ENCODE data around the gene STRN. TPM values are rescaled to one million over a fixed set of nuclear protein-coding genes. Genes with fewer than 3 reads are reported as not detected.
"Not testable (repeated sequence)": the region's sequence is repeated elsewhere in the genome, so short reads cannot be mapped to it uniquely, and the experiment has no call there.

The STRN gene
- polyA plus RNA-seq, 1 donor = 26.4 TPM

DNA sequence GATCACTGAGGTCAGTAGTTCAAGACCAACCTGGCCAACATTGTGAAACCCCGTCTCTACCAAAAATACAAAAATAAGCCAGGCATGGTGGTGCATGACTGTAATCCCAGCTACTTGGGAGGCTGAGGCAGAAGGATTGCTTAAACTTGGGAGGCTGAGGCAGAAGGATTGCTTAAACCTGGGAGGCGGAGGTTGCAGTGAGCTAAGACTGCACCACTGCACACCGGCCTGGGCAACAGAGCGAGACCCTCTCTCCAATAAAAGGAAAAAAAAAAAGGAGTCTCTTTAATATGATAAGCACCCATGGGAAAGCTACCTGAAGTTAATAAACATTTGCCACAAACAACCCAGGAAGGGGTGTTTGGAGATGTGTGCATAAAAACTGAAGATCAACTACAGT lies 2.6 kb downstream of the STRN start:
- DNase-seq = no peak

DNA sequence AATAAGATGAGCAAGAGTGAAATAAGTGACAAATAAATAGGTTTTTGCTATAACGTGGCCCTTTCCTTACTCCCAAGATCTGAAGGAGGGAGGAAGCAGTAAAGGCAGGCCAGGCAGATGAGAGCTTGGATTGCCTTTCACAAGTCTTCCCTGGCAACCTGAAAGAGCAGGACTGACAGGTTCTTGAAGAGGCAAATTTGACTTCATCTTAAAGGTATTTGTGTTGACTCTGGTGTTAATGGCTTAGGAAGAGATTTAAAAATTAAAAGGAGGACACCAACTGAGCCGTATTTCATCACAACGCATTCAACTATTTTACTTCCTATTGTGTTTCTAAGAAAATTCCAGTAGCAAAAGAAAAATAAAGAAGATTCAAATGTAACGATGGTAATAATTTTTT lies 3.2 kb downstream of the STRN start:
- no peak for DNase-seq

DNA sequence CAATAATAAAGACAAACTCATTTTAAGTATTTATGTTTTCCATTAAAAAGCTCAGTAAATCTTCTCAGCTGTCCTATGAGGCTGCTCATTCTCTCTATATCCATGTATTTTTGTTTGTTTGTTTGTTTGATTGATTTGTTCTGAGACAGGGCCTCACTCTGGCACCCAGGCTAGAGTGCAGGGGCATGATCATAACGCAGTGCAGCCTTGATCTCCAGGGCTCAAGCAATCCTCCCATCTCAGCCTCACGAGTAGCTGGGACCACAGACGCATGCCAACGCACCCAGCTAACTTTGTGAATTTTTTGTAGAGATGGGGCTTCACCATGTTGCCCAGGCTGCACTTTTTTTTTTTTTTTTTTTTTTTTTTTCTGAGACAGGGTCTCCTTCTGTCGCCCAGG lies 5.6 kb downstream of the STRN start:
- DNase-seq = no peak

DNA sequence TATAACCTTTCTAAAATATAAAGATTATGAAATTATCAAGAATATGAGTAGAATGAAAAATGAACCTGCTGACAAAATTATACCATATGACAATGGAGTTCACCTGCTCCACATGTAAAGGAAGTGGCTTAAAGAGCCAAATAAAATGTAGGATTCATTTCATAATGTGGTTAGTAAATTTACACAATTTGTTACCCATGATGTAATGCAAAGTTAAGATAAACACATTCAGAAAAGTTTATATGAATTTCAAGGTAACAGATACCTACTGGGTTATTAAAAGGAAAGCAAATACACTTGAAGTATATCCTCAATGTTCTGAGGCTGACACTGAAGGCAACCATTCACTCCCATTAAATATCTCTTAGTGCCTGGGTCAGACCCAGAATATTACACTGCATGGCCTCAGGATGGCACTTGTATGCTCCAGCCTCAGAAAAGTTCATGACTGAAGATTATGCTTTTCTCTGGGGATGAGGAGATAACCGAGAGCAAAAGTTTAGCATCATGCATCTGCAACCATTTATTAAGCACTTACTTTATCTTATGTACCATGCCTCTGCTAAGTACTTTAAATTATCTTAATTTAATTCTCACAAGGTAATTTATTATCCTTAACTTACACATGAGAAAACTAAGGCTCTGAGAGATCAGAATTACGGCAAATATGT lies 6.2 kb downstream of the STRN start:
- no peak for DNase-seq

DNA sequence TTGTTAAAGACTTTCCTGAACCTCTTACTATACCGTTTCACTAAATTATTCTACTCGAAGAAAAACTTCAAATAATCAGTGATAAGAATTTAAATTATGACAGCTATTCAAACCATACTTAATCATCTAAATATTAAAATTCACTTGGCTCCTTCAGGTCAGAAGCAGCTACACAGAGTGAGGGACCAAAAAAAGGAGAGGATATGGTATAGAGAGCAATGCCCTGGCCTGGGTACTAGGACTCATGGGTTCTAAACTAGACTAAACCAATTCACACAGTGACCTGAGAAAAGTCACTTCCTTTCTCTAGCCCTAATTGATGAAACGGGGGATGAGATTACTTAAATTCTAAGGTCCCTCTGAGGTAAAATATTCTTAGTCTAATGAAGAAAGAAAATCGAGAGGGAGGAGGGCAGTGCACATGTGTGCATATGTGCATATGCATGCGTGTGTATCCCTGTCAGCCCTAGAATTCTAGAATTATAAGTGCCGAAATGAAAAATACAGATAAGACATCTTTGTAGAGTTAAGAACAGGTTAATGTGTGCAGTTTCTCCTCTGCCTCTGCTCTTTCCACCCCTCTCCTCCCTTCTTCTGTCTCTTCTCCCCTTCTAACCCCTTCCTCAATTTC lies 11.2 kb downstream of the STRN start:
- no peak for DNase-seq

DNA sequence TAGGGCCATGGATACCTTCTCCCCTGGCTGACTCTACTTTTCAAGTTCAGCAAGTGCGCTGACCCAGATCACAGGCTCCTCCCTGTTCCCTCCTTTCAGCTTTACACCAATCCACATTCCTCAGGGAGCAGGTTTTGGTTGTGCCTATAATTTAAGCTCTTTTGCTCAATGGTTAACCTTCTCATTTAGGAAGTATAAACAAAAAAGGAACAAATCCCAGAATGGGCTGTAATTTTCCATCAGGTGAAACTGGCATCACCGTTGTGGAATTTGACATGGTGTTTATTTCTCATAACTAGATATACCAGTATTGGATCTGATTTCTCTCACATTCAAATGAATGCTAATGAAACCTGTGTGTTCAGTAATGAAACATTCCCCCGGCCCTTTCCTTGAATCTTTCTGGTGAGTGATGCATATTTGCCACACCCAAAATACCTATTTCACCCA lies 13.6 kb downstream of the STRN start:
- DNase-seq = no peak

DNA sequence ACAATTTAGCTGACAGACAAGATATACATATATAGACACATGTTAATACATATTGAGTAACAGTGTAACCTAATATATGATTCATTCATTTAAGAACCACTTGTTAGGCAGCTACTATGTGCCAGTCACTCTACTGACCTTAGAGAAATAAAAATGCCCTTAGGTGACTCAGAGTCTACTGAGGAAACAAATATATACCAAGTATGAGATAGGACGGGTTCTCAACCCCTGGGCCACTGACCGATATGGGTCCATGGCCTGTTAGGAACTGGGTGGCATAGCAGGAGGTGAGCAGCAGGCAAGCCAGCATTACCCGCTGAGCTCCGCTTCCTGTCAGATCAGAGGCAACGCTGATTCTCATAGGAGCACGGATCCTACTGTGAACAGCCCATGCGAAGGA lies 14.8 kb downstream of the STRN start:
- no peak for DNase-seq

DNA sequence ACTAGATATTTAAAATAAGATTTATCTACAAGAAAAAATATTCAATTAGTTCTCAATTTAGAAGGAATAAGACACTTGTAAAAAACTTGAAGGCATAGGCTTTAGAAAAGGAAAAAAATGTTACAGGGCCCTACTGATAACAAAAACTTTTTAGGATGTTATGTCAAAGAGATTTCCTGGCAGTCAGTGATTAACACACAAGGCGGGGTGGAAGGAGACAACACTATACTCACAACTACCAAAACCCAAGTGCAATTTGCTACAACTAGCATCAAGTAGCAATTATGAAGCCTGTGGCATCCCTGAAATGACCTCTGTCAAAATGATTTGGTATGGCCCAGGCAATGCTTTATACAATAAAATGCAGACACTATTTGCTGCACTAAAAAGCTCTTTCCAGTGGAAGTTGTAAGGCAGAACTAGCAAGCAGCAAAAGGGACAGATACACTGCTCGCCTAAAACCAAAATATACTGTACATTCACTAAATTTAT lies 15.3 kb downstream of the STRN start:
- no peak for DNase-seq

DNA sequence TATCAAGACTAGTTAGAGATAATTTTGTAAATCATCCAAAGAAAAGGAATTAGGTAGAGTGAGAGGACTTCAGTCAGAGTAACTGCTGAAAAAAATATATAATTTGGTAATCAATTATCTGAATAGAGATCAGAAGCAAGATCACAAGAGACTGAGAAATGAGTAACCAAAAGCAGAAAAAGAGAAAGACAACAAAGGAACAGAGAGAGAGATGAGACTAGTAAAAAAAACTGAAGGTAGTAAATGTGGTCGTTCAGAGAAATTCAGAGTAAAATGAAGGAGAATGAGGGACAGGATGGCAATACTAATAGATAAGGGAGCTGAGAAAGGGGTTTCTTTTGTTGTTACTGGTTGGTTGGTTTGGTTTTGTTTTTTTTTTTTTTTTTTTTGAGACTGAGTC lies 16.5 kb downstream of the STRN start:
- no peak for DNase-seq

DNA sequence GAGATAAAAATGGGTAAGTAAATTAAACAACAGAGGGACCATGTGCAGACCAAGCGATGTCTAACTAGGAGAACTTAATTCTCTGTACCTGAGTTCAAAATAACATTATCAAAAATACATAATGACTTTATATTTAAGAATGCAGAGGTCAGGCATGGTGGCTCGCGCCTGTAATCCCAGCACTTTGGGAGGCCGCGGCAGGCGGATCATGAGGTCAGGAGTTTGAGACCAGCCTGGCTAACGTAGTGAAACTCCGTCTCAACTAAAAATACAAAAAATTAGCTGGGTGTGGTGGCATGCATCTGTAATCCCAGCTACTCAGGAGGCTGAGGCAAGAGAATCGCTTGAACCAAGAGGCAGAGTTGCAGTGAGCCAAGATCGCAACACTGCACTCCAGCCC lies 21.1 kb downstream of the STRN start:
- DNase-seq = not testable (repeated sequence)

DNA sequence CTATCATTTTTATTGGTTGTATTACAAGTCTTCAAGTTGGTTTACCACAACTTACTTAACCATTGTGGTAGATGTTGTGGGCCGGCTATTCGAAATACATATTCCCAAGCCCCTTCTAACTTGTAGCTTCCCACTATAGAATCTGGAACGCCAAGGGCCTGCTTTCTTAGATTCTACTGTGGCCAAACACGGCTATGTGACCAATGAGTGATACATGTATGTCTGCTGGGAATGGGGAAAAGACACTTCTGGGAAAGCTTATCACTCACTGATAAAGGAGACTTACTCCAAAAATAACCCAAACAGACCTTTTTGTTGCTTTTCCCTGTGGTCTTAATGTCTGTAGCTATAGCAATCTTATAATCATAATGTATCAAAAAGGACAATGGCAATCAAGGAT lies 24.5 kb downstream of the STRN start:
- DNase-seq = no peak

DNA sequence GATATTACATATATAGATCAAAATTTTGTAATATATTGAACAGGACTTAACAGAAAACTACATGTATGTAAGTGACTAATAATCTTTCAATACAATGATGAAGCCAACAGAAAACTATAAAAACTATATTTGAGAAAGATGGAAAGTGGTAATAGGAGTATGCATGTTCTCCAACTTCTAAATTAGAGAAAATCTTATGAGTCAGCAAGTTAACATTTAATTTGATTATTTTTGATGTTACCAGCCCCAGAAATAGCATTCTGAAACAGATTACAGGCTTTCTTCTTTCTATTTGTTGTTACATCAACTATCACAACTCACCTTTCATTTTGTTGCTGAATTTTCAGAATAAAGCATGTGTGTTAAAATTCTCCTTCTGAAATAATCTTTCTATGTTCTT lies 29.8 kb downstream of the STRN start:
- not testable (repeated sequence) for DNase-seq

DNA sequence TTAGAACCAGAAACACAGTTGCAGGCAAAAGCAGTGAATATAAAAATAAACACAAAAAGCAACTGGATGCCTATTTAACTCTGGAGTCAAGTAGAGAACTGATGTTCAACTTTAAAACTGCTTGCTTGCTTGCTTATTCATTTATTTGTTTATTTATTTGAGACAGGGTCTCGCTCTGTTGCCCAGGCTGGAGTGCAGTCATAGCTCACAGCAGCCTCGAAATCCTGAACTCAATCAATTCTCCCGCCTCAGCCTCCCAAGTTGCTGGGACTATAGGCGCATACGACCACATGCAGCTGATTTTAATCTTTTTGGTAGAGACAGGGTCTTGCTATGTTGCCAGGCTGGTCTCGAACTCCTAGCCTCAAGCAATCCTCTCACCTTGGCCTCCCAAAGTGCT lies 34.6 kb downstream of the STRN start:
- DNase-seq = not testable (repeated sequence)

DNA sequence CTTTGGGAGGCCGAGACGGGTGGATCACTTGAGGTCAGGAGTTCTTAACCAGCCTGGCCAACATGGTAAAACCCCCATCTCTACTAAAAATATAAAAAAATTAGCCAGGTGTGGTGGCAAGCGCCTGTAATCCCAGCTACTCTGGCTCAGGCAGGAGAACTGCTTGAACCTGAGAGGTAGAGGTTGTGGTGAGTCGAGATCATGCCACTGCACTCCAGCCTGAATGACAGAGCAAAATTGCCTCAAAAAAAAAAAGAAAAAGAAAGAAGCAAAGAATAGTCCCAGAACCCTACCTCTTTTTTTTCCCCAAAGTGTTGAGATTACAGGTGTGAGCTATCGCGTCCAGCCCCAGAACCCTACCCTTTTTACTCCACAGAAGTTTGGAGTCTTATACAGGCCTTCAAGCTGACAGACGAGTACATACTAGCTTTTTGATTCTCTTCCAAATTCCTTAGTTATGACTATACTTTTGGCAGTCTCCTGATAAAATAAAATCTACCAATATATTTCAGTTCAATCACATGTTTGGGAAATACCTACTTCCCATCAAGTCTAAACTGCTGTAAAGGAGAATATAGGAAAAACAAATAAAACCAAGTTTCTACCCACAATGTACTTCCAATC lies 35.4 kb downstream of the STRN start:
- DNase-seq = not testable (repeated sequence)

DNA sequence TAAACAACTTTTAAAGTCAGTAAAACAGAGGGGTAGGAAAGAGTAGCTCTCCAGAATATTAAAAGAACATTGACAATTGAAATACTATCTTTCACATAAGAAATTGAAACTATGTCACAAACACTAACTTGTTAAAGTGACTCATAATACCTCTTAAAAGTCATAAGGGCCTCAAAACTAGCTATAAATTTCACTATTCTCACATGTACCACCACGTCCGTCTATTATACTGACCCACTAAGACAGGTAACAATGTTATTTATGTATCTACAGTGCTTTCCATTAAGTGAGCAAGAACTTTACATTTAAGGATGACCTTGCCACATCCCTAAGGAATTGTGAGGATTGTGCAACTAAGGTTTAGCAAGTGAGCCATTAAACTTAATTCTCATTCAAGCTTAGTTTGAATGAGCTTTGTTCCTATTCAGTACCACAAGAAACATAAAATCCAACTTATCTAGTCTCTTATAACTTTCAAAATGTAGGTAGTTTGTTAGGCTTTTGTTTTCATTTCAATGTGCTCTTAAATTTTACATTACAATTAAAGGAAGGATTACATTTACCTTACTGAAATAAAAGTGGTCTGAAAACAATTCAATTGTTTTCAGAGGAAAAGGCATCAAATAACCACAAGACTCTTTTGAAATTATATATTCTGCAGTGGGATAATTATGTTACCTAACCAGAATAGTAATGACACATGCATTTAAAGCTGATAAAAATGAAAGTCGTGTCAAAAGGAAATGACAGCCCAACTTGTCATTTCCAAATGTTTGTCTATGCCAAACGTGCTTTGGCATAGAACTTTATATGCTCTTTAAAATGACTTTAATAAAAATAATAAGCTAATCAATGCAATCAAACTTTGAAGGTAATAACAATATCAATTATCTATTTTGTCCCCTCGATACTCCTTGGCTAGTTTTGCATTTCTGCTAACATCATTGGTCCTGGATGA lies 39.9 kb downstream of the STRN start:
- DNase-seq = not testable (repeated sequence)

DNA sequence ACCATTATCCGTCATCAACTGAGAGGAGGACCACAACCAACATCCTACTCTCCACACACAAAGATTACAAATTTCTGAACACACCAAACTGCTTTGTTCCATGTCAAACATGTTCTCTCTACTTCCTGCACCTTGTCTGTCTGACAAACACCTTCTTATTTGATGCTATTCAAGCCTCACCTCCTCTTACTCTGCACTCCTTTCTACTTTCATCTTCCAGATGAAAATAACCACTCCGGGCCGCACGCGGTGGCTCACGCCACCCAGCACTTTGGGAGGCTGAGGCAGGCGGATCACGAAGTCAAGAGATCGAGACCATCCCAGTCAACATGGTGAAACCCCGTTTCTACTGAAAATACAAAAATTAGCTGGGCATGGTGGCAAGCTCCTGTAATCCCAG lies 43.7 kb downstream of the STRN start:
- not testable (repeated sequence) for DNase-seq

DNA sequence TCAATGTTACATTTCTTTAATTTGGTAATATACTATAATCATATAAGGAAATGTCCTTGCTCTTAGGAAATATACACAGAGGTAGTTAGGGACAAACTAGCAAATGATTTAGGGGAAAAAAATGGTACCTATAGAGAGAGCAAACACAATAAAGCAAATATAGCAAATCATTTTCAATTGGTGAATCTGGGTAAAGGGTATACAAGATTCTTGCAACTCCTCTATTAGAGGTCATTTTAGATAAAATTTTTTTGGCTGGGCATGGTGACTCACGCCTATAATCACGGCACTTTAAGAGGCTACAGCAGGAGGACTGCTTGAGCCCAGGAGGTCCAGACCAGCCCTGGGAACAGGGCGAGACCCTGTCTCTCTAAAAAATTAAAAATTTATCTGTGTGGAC lies 44.4 kb downstream of the STRN start:
- DNase-seq = no peak

DNA sequence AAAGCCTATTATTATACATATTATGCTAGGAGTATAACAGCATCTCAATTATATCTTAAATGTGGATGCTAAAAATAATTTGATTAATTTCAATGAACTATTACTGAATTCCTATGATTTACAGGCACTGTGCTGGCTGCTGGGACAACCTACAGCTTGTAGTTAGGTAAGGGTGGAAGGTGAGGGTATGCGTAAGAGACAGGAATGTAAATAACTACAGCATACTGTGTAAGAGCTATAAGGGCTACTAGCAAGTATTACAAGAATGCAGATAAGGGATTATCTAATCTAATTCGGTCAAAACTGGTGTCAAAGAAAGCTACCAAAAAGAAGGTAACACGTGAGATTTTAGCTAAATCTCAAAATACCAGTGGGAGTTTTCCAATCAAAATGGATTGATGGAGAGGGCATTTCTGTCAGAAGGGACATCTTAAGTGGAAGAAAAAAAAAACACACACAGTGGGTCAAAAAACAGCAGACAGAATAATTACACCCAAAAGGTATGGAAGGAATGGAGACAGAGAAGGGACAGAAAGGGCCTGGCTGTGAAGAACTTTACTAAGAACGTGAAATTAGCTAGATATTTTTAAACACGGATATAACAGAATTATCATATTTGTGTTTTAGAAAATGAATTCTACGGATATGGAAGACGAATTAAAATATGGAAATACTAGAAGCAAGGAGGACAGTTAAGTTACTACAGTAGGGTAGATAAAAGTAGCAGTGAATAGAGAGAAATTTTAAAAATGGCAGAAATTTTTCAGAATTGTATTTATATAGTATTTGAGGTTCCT lies 47.1 kb downstream of the STRN start:
- DNase-seq = no peak

DNA sequence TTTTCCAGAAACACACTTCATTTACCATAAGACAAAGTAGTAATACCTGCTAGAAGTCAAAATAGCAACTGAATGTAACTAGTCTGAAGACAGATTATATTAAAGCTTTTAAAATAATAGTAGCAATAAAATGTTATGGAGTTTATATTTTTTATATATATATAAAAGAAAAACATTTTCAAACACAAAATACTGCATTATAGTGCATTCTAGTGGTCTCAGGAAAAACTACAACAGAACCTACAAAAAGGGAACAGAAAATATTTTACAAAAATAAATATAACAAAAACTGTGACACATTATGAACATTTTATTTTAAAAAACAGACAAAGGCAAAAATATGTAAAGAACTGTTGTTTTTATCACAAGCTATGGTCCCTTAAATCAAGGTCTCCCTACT lies 48.0 kb downstream of the STRN start:
- DNase-seq = no peak

DNA sequence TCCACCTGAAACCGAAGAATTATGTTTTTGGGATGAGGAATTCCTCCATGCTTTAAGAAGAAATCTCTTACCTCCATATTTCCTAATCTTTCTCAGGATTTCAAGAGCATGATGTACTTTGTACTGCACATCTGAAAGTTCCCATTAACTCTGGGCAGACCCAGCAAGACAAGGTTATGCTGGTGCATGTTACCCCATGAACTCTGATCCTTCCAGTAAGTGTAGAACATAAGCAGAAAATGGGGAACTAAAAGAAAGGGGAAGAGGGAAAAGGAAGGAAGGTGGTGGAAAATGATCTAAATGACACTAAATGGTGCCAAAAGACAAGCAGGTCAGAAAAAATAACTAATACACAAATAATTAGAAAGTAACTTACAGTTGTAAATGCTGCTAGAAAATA lies 50.7 kb downstream of the STRN start:
- DNase-seq = no peak

DNA sequence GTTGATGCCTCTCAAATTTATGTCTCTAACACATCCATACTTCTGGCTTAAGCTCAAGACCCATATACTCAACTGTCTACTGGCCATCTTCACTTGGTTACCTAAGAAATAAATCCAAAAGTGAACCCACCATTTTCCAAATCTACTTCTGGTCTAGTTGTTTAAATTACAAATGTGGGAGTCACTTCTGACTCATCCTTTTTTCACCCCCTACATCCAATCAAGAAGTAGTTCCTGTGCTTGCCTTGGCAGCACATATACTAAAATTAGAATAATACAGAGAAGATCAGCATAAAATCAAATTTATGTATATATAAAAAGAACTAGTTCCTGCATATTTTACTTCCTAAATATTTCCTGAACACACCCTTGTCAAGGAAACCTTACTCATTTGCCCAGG lies 53.6 kb downstream of the STRN start:
- no peak for DNase-seq

DNA sequence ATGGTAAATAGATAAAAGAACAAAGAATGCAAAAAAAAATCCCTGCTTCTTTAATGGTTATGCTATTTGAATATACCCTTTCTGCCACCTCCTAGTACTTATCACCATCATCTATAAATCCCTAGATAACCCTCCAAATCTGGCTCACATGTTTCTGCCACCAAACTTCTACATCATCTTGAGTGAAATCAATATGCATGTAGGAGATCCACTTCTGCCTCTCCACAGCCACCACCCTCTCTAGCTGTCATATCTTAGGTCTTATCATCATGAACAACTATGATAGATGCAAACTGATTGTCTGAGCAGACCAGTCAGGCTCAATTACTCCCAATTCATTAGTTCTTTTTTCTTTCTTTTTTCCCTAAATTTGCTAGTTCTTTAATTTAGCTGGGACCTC lies 55.3 kb downstream of the STRN start:
- no peak for DNase-seq

Data from left kidney (tissue), 2 donors.